ENCODE data around the gene ZNF296. TPM values are rescaled to one million over a fixed set of nuclear protein-coding genes. Genes with fewer than 3 reads are reported as not detected.

ZNF296 gene
- total RNA-seq, 2 experiments from 2014 or later = 2.0 to 2.4 TPM

DNA sequence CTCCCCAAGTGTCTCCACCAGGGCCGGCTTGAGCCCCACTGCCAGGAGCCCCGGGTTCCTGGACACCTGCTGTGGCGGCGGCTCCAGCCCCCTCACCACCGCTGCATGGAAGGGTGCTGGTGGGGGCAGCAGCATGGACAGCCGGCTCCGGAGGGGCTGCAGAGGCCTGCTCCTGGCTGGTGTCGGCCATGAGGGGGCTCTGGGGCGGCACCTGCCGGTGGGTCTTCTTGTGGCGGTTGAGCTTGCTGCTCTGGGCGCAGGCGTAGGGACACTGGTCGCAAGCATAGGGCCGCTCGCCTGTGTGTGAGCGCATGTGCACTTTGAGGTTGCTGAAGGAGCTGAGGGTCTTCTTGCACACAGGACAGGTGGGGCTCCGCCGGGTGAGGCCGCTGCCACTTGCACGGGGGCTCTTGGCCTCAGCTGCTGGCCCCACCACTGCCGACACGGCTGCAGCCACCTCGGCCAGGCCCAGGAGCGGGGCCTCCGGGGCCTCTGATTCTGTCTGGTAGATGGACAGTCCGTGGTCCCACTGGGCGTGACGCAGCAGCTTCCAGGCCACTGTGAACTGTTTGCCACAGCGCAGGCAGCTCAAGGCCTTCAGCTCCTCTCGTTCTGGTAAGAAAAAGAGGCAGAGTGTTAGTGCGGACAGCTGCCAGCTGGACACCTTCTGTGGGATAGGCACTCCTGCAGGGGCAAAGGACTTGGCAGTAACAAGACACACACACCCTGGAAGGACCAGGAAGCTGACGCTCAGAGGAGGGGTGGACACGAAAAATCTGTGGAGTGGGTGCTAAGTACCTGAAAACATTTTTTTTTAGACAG is 4.1 kb downstream of the ZNF296 start:
- DNase-seq (no peak), ATAC-seq (ENCODE audit: poor library complexity) (no peak)
- Histone ChIP-seq H3K4me3 (ENCODE audit: low read length) (no peak overlapping the region), H3K9me3 (ENCODE audit: control insufficient read depth in 1 of 2, insufficient read depth in 1 of 2, low read length in 2 of 2) (no peaks in the 10 kb centered on the region), H3K4me1 (ENCODE audit: insufficient read depth, low read length) (peaks cover 23% of the 10 kb centered on the region), H3K27ac (ENCODE audit: low read depth in 1 of 2, low read length in 2 of 2) (no peak overlapping the region), H3K27me3 (ENCODE audit: control insufficient read depth in 1 of 2, insufficient read depth in 2 of 2, low read length in 2 of 2) (no peaks in the 10 kb centered on the region), H3K36me3 (ENCODE audit: insufficient read depth, low read length) (peaks cover 42% of the 10 kb centered on the region)
- H3K27me3 Mint-ChIP-seq = no peaks in the 10 kb centered on the region
- TF ChIP-seq, protein P1, sequence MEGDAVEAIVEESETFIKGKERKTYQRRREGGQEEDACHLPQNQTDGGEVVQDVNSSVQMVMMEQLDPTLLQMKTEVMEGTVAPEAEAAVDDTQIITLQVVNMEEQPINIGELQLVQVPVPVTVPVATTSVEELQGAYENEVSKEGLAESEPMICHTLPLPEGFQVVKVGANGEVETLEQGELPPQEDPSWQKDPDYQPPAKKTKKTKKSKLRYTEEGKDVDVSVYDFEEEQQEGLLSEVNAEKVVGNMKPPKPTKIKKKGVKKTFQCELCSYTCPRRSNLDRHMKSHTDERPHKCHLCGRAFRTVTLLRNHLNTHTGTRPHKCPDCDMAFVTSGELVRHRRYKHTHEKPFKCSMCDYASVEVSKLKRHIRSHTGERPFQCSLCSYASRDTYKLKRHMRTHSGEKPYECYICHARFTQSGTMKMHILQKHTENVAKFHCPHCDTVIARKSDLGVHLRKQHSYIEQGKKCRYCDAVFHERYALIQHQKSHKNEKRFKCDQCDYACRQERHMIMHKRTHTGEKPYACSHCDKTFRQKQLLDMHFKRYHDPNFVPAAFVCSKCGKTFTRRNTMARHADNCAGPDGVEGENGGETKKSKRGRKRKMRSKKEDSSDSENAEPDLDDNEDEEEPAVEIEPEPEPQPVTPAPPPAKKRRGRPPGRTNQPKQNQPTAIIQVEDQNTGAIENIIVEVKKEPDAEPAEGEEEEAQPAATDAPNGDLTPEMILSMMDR (IDR thresholded peaks at IDR 0.05) = no peak
- intact Hi-C loops (cut with DNase I, micrococcal nuclease) = no loop called here
- no peaks in the 10 kb centered on the region for H3K9me3 Mint-ChIP-seq
- peaks cover 9% of the 10 kb centered on the region for H3K4me1 Mint-ChIP-seq (ENCODE audit: low read depth)
- CTCF ChIA-PET = no interaction called here
- H3K4me3 Mint-ChIP-seq = no peak overlapping the region
- no peak overlapping the region for H3K27ac Mint-ChIP-seq
- POLR2A ChIA-PET = no interaction called here
- H3K36me3 Mint-ChIP-seq (ENCODE audit: low read depth) = peaks cover 29% of the 10 kb centered on the region

DNA sequence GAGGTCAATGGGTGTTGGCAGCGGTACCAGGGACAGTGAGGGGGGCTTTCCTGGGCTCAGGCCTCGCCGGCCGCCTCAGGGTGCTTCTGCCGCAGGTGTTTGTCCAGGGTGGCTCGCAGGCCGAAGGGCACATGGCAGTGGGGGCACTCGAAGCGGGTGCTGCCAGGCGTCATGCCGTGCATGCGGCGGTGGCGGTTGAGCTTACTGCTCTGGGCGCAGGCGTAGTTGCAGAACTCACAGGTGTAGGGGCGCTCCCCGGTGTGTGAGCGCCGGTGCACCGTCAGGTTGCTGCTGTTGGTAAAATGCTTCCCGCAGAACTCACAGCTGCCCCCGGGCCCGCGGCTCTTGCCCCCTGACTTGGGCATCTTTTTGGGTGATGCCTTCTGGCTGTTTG is 4.7 kb downstream of the ZNF296 start:
- Histone ChIP-seq H3K4me1 (ENCODE audit: insufficient read depth, low read length) (peaks cover 16% of the 10 kb centered on the region), H3K9me3 (ENCODE audit: control insufficient read depth in 1 of 2, insufficient read depth in 1 of 2, low read length in 2 of 2) (no peaks in the 10 kb centered on the region), H3K27ac (ENCODE audit: low read depth in 1 of 2, low read length in 2 of 2) (no peak overlapping the region), H3K36me3 (ENCODE audit: insufficient read depth, low read length) (peaks cover 48% of the 10 kb centered on the region), H3K4me3 (ENCODE audit: low read length) (no peak overlapping the region), H3K27me3 (ENCODE audit: control insufficient read depth in 1 of 2, insufficient read depth in 2 of 2, low read length in 2 of 2) (no peaks in the 10 kb centered on the region)
- CTCF ChIA-PET = no interaction called here
- TF ChIP-seq, protein P1 (IDR thresholded peaks at IDR 0.05) = no peak
- peaks cover 34% of the 10 kb centered on the region for H3K36me3 Mint-ChIP-seq (ENCODE audit: low read depth)
- no peaks in the 10 kb centered on the region for H3K9me3 Mint-ChIP-seq
- peaks cover 3% of the 10 kb centered on the region for H3K4me1 Mint-ChIP-seq (ENCODE audit: low read depth)
- POLR2A ChIA-PET = no interaction called here
- ATAC-seq (ENCODE audit: poor library complexity) (no peak), DNase-seq (no peak)
- H3K4me3 Mint-ChIP-seq = no peak overlapping the region
- no peaks in the 10 kb centered on the region for H3K27me3 Mint-ChIP-seq
- intact Hi-C loops (cut with DNase I, micrococcal nuclease) = no loop called here
- no peak overlapping the region for H3K27ac Mint-ChIP-seq

DNA sequence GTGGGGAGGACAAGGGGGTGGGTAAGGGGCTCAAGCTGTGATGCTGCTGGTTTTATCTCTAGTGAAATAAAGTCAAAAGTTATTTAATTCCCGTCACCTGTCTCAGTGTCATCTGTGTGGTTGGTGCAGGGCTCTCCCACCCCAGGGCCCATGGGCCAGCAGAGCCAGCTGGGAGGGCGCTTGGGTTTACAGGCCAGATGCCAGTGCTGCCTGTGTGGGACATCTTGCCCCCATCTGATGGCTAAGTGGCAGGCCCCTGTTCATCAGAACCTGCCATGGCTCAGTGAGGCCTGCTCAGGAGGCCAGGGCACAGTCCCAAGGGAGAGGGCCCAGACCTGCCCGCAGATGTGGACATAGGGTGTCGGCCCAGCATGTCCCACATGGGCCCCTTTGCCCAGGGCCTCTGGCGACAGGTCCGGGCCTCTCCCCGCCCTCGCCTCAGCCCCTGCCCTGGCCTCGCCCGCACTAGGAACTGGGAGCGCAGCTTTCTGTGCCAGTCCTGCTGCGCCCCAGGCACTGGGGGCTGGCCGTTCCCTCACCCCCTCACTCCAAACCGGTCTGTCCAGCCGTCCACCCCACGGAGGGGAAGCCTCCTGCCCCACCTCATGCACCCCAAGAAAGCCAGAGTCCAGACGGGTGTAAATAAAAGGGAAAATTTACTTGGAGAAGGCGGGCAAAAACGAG is 5.3 kb downstream of the ZNF296 start:
- no peaks in the 10 kb centered on the region for H3K27me3 Mint-ChIP-seq
- TF ChIP-seq, protein P1 (IDR thresholded peaks at IDR 0.05) = no peak
- no peaks in the 10 kb centered on the region for H3K9me3 ChIP-seq (ENCODE audit: control insufficient read depth in 1 of 2, insufficient read depth in 1 of 2, low read length in 2 of 2)
- intact Hi-C loops (cut with DNase I, micrococcal nuclease) = no loop called here
- peaks cover 49% of the 10 kb centered on the region for H3K36me3 ChIP-seq (ENCODE audit: insufficient read depth, low read length)
- H3K27ac Mint-ChIP-seq = no peak overlapping the region
- H3K4me3 Mint-ChIP-seq = no peak overlapping the region
- peaks cover 35% of the 10 kb centered on the region for H3K36me3 Mint-ChIP-seq (ENCODE audit: low read depth)
- ATAC-seq (ENCODE audit: poor library complexity) (no peak), DNase-seq (no peak)
- no peak overlapping the region for H3K27ac ChIP-seq (ENCODE audit: low read depth in 1 of 2, low read length in 2 of 2)
- no peak overlapping the region for H3K4me3 ChIP-seq (ENCODE audit: low read length)
- no peaks in the 10 kb centered on the region for H3K27me3 ChIP-seq (ENCODE audit: control insufficient read depth in 1 of 2, insufficient read depth in 2 of 2, low read length in 2 of 2)
- ChIA-PET POLR2A (no interaction called here), CTCF (no interaction called here)
- H3K4me1 ChIP-seq (ENCODE audit: insufficient read depth, low read length) = peaks cover 12% of the 10 kb centered on the region
- H3K9me3 Mint-ChIP-seq = no peaks in the 10 kb centered on the region
- H3K4me1 Mint-ChIP-seq (ENCODE audit: low read depth) = no peaks in the 10 kb centered on the region
